ENCODE results near the gene SUGCT.

Gene SUGCT

DNA sequence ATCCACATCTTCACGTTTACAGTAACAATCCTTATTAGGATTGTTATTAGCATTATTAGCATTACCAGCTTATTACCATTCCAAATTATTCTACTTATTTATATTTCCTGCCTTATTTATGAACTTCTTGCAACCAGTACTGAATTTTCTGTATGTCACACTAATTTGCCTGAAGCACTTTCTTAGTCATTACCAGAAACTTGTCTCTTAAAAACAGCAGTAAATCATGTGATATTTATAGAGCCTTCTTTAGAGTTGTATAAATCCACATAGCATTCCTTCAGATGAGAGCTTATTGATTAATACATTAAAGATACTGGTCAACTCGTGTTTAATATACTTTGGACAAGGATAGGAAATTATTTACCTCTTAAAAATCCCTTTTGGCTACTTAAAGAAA lies 618.6 kb downstream of the SUGCT start:
- DNase-seq, result no peak

- no peak for DNase-seq
Measured at GRCh38 chr7:40755438-40755837, 620.6 kb downstream of the SUGCT start.

DNA sequence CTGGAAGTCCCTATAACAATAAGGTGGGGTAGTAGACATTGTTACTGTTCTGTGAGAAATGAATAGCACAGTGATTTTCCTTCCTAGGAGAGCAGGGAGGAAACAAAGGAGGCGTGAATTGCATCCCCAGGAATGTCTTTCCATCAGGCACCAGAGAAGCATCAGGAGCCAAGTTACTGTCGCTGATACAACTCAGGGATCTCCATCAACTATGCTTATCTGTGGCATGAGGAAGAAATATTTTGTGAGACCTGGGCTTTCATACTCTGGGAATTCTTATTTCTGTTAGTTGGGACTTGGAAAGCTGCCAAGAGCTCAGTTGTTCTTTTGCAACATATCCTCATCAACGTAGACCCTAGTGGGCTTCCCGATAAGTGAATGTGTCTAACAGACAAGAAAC lies 622.3 kb downstream of the SUGCT start:
- DNase-seq, result no peak

- DNase-seq, result no peak
Measured at GRCh38 chr7:40758590-40758989, 623.8 kb downstream of the SUGCT start.

DNA sequence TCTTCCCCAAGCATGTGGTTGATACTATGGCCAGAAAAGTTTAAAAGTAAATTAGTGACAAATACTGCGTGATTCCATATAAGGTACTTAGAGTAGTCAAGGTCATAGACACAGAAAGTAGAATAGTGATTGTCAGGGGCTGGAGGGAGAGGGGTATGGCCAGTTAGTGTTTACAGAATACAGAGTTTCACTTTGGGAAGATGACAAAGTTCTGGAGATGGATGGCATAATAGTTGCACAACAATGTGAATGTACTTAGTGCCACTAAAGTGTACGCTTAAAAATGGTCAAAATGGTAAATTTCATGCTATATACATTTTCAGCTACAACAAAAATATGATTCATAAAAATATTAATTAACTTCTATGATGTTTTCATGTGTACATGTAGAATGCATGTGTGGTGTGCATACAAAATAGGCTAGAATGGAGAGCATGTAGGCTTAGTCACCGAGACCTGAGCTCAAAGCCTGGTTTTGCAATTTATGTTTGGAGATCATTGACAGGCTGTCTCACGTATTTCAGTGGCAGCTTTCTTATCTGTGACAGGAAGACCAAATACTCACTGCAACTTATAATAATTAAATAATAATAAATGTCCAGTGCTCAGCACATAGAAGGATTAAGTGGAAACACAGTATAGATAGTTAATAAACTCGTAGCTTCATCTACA lies 625.6 kb downstream of the SUGCT start:
- no peak for DNase-seq

GRCh38 chr7:40760987-40761386 lies 626.2 kb downstream of the SUGCT start:
- no peak for DNase-seq

GRCh38 chr7:40761762-40762560 lies 627.2 kb downstream of the SUGCT start:
- no peak for DNase-seq

GRCh38 chr7:40763319-40764287 lies 628.8 kb downstream of the SUGCT start:
- no peak for DNase-seq

GRCh38 chr7:40765639-40766038 lies 630.8 kb downstream of the SUGCT start:
- no peak for DNase-seq

DNA sequence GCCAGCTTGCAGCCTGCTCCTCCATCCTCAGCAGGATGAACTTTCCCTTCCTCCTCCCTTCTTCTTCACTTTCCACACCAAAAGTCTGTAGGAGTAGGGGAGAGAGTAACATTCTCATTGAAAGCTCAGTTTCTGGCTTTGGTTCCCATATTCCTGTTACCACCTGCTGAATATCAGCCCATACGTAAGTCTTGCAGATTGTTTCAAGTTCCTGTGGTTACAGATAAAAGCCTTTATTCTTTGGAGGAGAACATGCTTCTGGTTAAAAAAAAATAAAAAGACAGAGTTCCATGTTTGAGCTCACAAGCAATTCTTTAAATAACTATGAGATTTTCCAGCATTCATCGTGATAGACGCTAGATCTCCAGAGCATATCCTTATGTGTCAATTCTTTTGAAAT lies 637.3 kb downstream of the SUGCT start:
- no peak for DNase-seq

- DNase-seq, result no peak
Measured at GRCh38 chr7:40773656-40774055, 638.9 kb downstream of the SUGCT start.

DNA sequence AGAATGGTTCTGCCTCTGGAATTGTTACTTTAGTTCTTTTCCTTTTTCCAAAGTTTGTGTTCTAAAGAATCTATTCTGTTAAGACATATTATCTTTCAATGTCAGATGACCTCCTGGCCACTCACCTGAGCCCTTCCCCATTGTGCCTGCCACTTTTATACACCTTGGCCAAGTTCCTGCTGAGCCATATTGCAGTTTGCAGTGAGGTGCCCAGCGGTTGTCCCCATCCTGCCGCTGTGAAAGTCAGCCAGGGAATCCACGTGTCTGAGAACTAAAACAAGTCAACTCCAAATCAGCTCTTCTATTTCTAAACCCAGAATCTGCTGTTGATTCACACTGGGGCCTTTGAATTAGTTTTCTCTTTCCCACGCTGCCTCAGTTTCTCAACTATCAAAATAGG lies 641.1 kb downstream of the SUGCT start:
- DNase-seq, result no peak

DNA sequence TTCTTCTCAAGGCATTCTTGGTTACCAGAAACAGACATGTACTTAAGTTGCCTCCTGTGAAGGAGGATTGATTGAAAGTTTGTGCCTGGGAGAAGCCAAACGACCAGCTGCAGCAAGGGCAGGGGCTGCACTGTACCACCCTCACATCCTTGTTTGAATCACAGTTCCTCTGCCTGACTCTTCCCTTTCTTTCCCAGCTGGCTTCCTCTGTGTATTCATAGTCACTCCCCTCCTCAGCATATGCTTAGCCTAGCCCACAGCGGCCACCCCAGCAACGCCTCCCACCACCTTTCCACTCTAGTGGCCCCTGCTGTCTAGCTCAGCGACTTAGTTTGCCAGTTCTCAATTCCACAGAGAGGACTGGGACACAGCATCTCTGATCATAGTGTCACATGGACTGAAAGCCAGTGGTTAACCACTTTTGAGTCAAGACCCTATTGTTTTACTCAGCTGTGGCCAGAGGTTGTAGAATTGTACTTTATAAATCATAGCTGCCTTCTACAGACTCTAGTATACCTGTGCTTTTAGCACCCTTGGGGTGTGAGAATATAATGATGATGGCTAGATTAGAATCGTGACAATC lies 643.0 kb downstream of the SUGCT start:
- DNase-seq, result no peak

GRCh38 chr7:40780460-40780859 lies 645.7 kb downstream of the SUGCT start:
- DNase-seq, result no peak

DNA sequence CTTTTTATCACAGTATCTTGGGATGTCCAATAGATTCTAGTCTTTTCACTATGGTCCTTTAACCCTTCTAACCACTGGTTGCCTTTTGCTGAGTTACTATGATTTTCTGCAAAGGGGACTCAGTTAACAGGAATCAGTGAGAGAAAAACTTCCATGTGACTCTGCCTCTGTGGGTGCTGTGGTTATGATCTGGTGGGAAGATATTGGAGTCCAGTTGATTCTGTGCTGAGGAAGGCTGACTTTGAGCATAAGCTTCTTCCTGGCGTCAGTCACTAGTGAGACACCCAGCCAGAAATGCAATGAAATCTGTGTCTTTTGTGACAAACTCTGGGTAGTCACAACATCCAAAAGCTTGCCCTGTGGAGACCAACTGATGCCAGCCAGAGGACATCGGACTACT lies 648.0 kb downstream of the SUGCT start:
- DNase-seq, result no peak

DNA sequence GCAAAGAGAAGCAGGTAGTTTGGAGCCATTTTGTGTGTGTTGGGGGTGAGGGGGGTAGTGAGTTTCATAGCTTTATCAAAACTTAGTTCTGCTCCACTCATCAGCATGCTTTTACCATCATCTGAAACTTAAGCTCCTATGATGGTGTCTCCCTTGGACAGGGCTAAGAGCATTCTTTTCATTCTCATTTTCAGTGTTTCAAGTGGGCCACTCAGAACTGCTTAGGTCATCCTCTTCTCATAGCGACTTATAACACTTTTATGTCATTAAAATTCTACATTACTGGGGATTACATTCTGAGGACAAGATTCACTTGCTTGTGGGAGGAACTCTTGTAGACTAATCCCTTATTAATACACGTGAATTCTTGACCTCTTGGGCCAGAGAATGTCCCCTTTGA lies 649.4 kb downstream of the SUGCT start:
- no peak for DNase-seq

DNA sequence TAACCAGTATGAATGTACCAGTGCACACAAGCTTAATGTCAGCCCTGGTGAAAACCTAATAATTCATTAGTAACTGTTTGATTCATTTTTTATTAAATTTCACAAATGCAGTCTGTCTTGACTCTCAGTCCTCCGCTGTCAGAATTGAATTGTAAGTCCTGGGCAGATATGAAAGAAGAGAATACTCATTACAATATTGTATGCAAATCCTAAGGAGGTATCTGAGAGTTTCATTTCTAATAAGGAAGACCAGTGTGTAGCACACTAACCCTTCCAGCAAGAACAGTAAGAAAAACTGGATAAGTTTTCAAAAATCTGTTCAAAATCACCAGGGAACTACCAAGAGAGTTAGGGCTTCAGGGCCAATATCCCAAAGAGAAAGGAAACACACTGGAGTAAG lies 652.1 kb downstream of the SUGCT start:
- DNase-seq, result no peak

- DNase-seq, result no peak
Measured at GRCh38 chr7:40793132-40793531, 658.3 kb downstream of the SUGCT start.

GRCh38 chr7:40795607-40796006 lies 660.8 kb downstream of the SUGCT start:
- DNase-seq, result no peak

DNA sequence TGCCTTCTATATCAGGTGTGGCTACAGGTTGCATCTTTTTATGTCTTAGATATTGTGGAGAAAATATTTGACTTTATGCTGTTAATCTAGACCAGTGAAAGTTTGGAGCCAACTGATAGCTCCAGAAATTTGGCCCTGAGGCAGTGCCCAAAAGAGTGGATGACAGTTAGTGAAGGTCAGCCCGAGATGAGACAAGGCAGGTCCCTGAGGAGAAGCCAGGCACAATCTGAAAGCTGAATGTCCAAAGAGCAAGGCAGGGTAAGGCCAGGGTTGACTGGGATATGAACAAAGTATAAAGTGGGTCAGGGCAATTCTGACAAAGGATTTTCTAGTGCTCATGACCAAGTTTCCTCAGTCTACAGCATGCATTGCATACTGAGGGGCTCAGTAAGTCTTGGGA lies 661.9 kb downstream of the SUGCT start:
- DNase-seq, result no peak

GRCh38 chr7:40798613-40799012 lies 663.8 kb downstream of the SUGCT start:
- no peak for DNase-seq

- DNase-seq, result no peak
Measured at GRCh38 chr7:40799493-40800403, 664.9 kb downstream of the SUGCT start.
